ENCODE results near the gene KDM6A.

Gene KDM6A

GRCh38 chrX:45157647-45158046 lies 284.7 kb downstream of the KDM6A start:
- Histone ChIP-seq H3K4me2 (ENCODE audit: low read length, poor library complexity, severe bottlenecking) (no peak overlapping the region), H3K79me1 (replicated peaks; ENCODE audit: low read length, poor library complexity, severe bottlenecking) (no peaks in the 10 kb centered on the region), H3K4me1 (ENCODE audit: control insufficient read depth, insufficient read depth, low read depth, low read length) (no peaks in the 10 kb centered on the region), H2BK120ac (ENCODE audit: low read depth, low read length) (no peak overlapping the region), H3K18ac (ENCODE audit: low read depth in 1 of 2, low read length in 2 of 2) (no peak overlapping the region), H3K4ac (ENCODE audit: low read depth in 1 of 2, low read length in 2 of 2) (no peak overlapping the region), H2AFZ (ENCODE audit: low read depth, low read length) (no peak overlapping the region), H3K4me3 (ENCODE audit: insufficient read depth in 1 of 2, low read depth in 1 of 2, low read length in 2 of 2) (no peak overlapping the region), H3K23ac (ENCODE audit: low read length in 2 of 2) (no peak overlapping the region), H3K36me3 (ENCODE audit: control insufficient read depth in 1 of 2, insufficient read depth in 2 of 2, low read depth in 1 of 2, low read length in 2 of 2) (no peaks in the 10 kb centered on the region), H2BK12ac (ENCODE audit: low read length in 2 of 2) (no peak overlapping the region), H2BK15ac (ENCODE audit: low read depth, poor library complexity, severe bottlenecking) (no peak overlapping the region), H2BK5ac (ENCODE audit: low read depth, low read length, poor library complexity, severe bottlenecking) (no peak overlapping the region), H3K9me3 (ENCODE audit: control insufficient read depth, low read length) (peaks cover 15% of the 10 kb centered on the region), H4K91ac (ENCODE audit: low read length) (no peak overlapping the region), H2AK5ac (ENCODE audit: low read length, severe bottlenecking) (no peak overlapping the region), H3K27ac (ENCODE audit: low read length, poor library complexity, severe bottlenecking) (no peak overlapping the region), H3K9ac (ENCODE audit: low read length) (no peak overlapping the region), H3K14ac (ENCODE audit: low read length in 2 of 2) (no peak overlapping the region), H3K27me3 (ENCODE audit: control insufficient read depth in 1 of 2, insufficient read depth in 1 of 2, low read length in 2 of 2) (peaks cover 0 to 27% of the 10 kb centered on the region in 2 experiments), H4K8ac (ENCODE audit: low read length) (no peak overlapping the region)
- DNase-seq: no peak
- 97% methylated on average over 15 of the region's 22 CpGs for WGBS

All from mesenchymal stem cell (in vitro differentiated cells and primary cell).